GM13977 (cell line): ENCODE measurements around the gene APOBEC3A.

Experiments
- DNase-seq: peaks from one replicate; pipeline ENCODE4 v3.0.0; 2012; ENCODE audit warnings: low spot score
- in situ Hi-C: fragments of 300-500 bp; cut with MboI; formaldehyde crosslinking; loops from one replicate; pipeline ENCODE4 v1.12.0; 2022; ENCODE audit warnings: low sequenced_read_pairs, low pct_unique_long_range_greater_than_20kb, mixed read lengths, inconsistent platforms; ENCODE audit not compliant: unreplicated experiment
- TF ChIP-seq, protein P1 (sequence below): IDR thresholded peaks from 2 replicates; pipeline ENCODE4 v1.5.1; 2012; ENCODE audit warnings: mild to moderate bottlenecking, control low read depth; ENCODE audit not compliant: insufficient read depth; ENCODE audit errors: extremely low read depth, missing control alignments

Gene APOBEC3A

DNA sequence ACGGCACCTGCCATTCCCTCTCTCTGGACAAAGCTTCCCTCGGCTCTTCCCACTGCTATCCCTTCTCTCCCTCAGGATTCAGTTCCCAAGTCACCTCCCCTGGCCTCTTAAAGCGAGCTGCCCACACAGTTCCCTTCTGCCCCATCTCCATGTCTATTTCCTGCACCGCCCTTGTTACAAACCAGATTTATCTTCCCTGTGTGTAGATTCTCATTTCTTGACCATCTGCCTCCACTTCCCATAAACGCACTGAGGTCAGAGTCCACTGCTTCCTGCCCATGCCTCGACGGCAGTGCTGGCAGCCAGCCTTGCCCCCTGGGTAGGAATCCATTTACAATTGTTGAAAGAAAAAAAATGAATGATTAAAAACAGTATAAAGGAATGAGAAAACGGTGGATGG lies 13.1 kb downstream of the APOBEC3A start:
- in situ Hi-C loops = no loop called here
- TF ChIP-seq, protein P1, sequence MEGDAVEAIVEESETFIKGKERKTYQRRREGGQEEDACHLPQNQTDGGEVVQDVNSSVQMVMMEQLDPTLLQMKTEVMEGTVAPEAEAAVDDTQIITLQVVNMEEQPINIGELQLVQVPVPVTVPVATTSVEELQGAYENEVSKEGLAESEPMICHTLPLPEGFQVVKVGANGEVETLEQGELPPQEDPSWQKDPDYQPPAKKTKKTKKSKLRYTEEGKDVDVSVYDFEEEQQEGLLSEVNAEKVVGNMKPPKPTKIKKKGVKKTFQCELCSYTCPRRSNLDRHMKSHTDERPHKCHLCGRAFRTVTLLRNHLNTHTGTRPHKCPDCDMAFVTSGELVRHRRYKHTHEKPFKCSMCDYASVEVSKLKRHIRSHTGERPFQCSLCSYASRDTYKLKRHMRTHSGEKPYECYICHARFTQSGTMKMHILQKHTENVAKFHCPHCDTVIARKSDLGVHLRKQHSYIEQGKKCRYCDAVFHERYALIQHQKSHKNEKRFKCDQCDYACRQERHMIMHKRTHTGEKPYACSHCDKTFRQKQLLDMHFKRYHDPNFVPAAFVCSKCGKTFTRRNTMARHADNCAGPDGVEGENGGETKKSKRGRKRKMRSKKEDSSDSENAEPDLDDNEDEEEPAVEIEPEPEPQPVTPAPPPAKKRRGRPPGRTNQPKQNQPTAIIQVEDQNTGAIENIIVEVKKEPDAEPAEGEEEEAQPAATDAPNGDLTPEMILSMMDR = no peak
- DNase-seq = no peak

GRCh38 chr22:38971202-38971601 lies 13.8 kb downstream of the APOBEC3A start:
- TF ChIP-seq, protein P1 = no peak
- no peak for DNase-seq
- in situ Hi-C loops = no loop called here

DNA sequence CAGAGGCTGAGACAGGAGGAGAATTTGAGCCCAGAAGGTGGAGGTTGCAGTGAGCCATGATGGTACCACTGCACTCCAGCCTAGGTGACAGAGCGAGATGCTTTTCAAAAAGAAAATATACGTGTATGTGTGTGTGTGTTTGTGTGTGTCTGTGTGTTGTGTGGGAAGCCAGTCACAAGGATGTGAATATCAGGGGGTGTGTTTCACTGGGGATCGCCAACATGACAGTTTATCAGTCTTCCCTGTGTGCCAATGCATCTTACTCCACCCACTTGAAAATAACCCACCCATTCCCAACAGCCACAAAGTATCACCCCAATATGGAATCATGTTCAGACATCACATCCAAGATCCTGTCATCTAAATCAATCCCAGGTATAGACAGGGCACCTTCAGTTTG lies 14.4 kb downstream of the APOBEC3A start:
- no peak for DNase-seq
- TF ChIP-seq, protein P1 = no peak
- in situ Hi-C loops = no loop called here

DNA sequence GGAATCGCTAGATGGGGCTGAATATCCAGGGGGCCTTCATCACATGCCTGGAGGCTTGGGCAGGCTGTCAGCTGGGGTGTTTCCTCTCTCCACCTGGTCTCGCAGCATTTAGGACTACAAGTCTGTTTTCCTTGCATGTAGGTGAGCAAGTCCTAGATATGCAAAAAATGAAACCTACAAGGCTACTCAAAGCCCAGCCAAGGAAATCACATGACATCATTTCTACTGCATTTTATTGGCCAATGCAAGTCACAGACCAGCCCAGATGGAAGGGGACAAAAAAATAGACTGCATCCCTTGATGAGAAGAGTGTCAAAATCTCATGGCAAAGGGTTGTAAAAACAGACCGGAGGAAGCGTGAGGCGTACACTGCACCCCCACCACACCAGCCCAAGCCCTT lies 15.1 kb downstream of the APOBEC3A start:
- in situ Hi-C loops = no loop called here
- no peak for DNase-seq
- TF ChIP-seq, protein P1 = no peak

- in situ Hi-C loops = no loop called here
- TF ChIP-seq, protein P1 = peak; percentile 96
Observed at GRCh38 chr22:38973289-38974169, 16.1 kb downstream of the APOBEC3A start.

DNA sequence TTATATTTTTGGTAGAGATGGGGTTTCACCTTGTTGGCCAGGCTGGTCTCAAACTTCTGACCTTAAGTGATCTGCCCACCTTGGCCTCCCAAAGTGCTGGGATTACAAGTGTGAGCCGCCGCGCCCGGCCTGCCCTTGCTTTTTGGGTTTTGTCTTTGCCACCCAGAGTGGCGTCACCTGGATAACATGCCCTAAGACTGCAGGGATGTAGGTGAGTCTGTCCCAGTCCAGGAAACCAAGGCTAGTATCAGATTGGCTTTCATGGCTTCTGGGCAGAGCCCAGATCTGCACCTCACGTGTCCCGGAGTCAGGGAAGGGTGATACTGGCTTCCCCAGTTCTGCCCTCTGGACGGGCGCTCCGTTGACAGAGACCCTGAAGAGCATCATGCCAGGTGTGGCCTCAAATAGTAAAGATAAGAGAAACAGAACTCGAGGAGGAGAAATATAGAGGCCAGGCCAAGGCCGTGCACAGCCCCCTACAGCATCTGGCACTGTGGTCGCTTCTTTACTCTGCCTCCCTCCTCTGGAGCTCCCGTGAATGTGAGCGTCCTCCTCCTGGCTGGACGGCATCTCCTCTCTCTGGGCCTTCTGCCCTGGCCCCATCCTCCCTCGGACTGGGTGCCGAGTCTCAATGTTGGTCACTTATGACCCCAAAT lies 16.9 kb downstream of the APOBEC3A start:
- DNase-seq = no peak
- TF ChIP-seq, protein P1 = no peak
- in situ Hi-C loops = no loop called here

More at GRCh38 chr22:38973289-38974169, 16.1 kb downstream of the APOBEC3A start:
- peak; percentile 76 for DNase-seq
